GM21576 (cell line): ENCODE data around the gene RGS12.

Experiments used
- ATAC-seq: cut with Tn5 transposase; IDR thresholded peaks from one replicate; pipeline ENCODE4 v1.9.1; 2021; ENCODE audit warnings: mild to moderate bottlenecking, moderate library complexity; ENCODE audit not compliant: unreplicated experiment

RGS12 gene

DNA sequence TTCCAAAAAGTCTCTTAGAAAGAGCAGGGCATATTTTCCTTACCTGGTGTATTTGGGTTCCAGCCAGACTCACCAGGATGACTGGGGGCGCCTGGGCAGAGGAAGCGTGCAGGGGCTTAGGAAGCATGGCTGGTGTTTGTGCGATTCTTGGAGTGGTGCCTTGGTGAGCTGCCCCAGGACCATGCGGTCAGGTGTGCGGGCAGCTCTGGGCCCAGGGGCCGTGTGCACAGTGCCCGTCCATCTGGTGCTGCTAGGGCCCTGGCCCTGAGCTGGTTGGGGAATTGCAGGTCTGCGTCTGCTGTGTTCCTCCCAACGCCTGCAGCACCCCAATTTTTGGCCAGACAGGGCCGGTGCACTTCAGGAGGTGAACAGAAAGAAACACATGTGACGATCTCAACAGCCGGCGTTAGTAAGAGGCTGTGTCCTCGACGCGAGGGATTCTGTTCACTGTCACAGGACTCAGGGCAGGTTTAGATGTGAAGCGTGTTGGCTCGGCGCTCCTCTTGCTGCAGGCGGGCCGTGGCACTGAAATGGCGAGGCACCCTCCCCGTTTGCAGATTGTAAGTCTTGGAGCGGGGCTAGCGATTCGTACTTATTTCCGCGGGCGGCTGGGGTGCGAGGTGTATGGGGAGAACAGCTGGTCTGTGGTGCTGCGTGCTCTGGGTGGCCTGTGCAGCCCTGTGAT is 15.2 kb downstream of the RGS12 start:
- ATAC-seq, result no peak

DNA sequence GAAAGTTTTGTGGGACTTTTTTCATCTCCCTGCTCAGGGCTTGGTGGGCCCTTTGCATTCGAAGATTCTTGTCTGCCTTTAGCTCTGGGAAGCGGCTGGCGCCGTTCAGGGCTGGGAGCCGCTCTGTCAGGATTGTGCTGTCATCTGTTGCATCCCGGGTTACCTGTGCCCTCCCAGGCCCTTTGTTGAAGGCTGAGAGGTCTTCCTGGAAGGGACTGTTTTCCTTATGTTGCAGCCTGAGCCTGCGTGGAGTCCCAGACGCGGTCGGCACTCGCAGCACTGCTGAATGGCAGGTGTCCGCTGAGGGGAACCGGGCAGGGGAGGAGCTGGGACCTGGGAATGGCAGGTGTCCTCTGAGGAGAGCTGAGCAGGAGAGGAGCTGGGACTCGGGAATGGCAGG is 15.9 kb downstream of the RGS12 start:
- no peak for ATAC-seq

DNA sequence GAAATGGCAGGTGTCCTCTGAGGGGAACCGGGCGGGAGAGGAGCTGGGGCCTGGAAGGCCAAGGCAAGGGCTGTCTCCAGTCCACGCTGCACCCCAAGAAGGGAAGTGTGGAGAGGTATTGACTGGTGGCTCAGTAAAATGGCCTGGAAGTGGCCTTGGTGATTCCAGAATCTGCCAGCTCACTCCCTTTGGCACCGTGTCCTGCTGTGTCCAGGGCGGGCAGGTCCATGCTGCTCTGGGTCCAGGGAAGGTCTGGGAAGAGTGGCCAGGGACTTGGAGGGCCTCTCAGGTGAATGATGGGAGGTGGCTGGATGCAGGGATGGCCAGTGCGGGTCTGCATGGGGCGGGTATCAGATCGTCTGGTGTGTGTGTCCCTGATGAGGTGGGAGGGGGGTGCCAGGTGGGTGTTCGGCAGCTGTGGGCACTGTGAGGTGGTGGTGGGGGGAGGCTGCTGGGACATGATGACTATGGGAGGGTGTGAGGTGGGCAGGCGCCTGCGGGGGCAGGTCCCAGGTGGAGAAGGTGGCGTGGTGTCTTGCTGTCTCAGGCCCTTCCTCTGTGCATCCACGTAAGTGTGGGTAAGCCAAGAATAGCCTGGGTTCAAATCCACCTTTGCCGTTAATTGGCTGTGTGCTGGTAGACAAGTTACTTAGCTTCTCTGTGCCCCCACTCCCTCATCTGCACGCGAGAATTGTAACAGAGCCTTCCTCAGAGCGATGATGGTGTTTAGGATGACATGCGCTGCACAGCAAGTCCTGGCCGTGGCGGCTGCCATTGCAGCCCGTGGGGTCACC is 17.7 kb downstream of the RGS12 start:
- ATAC-seq, result no peak

DNA sequence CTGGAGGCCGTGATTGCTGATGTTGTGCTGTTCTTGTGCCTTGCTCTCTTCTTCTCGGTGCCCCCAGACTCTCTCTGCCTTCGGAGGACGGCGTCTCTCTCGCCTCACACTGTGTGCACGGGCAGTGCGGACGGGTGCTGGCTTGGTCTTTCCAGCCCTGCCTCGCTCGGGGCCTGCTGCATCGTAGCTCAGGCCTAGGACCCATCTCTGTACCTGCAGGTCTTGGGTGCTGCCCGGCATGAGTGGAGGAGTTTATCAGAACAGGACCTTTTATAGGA is 18.2 kb downstream of the RGS12 start:
- no peak for ATAC-seq

DNA sequence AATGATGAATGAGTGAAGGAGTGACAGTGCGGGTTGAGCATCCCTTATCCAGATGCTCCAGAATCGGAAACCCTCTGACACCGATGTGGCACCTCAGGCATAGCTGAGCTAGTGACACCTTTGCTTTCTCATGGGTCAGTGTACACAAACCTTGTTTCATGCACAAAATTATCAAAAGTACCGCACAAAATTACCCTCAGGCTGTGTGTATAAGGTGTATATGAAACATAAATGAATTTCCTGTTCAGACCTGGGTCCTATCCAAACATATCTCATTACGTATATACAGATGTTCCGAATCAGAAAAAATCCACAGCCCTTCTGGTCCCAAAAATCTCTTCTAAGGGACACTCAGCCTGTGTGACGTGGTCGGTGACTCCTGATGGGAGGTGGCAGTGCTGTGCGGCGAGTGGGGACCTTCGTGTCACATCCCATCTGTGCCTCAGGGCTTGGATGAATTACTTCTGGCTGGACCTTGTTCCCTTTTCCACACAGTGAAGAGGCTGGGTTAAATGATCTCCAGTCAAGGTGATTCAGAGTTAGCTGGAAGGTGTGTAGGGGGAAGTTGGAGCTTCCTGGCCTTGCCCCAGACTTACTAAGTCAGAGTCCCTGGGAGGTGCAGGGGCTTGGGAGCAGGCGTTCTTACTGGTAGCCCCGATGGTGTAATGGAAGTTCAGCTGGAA is 18.8 kb downstream of the RGS12 start:
- ATAC-seq, result no peak

DNA sequence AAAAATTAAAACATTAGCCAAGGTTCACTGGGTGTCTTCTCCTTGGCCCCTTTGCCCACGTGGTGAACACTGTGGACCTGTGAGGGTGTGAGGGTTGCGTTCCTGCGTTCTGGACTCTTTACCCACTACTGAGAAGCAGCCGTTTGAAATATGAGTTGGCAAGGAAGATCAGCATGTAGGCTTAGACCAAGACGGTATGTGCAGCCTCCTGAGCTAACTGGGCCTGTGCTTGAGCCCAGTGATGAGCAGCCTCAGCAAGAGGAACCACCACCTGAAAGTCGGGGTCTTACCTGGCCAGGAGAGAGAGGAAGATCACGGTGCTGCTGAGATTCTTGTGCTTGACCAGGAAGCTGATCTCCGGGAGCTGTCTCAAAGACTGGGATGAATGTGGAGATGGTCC is 19.5 kb downstream of the RGS12 start:
- no peak for ATAC-seq

DNA sequence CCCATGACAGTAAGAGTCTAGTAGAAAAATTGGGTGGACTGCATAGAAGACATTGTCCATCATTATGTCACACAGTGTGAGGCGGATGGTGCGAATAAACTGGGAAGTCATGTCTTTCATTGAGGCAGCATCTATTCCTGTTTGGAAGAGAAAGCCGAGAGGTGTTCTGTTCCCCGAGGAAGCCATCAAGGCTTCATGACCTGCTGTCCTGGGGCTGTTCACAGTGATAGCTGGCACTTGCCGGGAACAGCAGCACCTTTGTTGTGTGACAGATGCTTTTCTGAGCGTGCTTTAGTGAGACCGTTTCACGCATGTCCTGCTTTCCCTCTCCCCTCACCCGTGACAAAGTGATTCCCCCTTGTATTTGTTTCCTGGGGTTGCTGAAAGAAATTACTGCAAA is 20.3 kb downstream of the RGS12 start:
- ATAC-seq, result no peak

DNA sequence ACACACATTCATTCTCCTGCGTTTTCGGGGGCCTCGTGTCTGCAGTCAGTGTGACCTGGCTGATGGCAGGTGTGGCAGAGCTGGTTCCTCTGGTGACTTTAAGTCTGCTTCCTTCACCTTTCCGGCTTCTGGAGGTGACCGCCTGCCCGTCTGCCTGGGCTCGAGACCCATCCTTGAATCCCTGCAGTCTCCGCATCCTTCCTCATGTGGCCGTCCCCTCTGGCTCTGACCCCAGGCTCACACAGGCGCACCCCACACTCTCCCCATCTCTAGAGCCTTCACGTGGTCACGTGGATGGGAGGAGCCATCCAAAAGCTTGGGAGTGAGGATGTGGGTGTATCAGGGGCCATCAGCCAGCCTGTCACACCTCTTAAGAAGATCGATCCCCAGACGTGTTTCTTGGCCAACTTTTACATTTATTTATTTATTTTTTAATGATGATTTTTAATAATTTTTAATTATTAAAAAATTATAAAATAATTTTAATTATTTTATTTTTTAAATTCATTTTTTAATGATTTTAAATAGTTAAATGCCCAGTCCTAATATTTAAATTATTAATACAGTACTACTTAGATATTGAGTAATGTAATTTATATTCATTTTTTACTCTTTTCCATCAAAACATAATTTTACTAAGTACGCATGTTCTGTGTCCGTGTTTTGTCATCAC is 20.9 kb downstream of the RGS12 start:
- ATAC-seq, result no peak

DNA sequence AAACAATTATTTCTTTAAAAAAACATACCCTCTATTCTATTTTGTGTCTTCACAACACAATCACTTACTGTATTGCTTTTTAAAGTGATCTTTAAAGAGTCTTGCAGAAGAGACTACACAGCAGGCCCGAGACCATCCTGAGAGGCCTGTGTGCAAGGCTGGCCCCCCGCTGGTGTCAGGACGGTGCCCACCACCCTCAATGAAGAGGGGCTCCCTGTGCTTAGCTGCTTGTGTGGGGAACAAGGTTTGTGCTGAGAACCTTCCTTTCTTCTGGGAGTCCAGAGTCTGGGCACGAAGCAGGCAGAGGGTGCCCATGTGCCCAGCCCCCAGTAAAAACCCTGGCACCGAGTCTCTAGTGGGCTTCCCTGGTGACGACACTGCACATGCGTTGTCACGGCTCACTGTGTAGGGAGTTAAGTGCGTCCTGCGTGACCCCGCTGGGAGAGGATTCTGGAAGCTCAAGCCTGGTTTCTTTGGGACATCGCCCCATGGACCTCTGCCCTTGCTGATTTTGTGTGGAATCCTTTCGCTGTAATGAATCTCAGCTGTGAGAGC is 22.0 kb downstream of the RGS12 start:
- no peak for ATAC-seq

DNA sequence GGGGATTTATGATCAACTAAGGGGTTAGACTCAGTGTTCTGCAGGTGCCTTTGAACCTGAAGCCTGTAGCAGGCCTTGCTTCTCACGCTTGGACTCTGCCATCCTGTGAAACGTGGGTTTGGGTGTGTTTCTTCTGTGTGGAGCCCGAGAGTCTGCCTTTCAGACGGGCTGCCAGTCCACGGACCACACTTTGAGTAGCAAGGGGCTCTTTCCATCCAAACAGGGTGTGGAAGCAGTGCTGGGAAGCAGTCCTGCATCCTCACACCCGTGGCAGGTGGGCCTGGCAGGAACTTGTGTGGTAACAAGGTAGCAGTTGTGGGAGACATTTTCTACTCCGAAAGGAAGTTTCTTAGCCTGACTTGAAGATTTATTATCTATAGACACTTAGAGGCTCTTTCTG is 22.7 kb downstream of the RGS12 start:
- no peak for ATAC-seq

DNA sequence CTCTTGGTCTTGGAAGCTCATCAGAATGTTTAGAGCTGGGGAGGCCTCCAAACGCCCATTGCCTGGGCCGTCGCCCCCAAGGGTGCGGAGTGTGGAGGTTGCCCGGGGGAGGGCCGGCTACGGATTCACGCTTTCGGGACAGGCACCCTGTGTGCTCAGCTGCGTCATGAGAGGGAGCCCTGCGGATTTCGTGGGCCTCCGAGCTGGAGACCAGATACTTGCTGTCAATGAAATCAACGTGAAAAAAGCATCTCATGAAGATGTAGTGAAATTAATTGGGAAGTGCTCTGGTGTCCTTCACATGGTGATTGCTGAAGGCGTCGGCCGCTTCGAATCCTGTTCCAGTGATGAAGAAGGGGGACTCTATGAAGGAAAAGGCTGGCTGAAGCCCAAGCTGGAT is 23.3 kb downstream of the RGS12 start:
- ATAC-seq, result no peak

DNA sequence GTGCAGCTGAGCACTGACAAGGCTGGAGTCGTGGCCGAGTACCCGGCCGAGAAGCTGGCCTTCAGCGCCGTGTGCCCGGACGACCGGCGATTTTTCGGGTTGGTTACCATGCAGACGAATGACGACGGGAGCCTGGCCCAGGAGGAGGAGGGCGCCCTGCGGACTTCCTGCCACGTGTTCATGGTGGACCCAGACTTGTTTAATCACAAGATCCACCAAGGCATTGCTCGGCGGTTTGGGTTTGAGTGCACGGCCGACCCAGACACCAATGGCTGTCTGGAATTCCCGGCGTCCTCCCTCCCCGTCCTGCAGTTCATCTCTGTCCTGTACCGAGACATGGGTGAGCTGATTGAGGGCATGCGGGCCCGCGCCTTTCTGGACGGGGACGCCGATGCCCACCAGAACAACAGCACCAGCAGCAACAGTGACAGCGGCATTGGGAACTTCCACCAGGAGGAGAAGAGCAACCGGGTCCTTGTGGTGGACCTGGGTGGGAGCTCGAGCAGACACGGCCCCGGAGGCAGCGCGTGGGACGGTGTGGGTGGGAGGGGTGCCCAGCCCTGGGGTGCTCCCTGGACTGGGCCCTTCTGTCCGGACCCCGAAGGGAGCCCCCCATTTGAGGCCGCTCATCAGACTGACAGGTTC is 24.3 kb downstream of the RGS12 start:
- no peak for ATAC-seq

DNA sequence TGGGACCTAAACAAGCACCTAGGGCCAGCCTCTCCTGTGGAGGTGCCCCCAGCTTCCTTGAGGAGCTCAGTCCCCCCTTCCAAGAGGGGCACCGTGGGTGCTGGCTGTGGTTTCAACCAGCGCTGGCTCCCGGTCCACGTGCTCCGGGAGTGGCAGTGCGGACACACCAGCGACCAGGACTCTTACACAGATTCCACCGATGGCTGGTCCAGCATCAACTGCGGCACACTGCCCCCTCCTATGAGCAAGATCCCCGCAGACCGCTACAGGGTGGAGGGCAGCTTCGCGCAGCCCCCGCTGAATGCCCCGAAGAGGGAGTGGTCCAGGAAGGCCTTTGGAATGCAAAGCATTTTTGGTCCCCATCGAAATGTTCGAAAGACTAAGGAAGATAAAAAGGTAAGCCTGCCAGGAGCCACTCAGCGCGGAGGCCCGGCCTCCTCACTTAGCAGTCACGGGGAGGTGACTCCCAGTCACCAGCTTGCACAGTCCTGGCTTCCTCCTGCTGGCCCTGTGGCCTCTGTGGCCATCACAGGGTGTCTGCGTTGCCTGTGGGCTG is 24.9 kb downstream of the RGS12 start:
- ATAC-seq, result no peak

DNA sequence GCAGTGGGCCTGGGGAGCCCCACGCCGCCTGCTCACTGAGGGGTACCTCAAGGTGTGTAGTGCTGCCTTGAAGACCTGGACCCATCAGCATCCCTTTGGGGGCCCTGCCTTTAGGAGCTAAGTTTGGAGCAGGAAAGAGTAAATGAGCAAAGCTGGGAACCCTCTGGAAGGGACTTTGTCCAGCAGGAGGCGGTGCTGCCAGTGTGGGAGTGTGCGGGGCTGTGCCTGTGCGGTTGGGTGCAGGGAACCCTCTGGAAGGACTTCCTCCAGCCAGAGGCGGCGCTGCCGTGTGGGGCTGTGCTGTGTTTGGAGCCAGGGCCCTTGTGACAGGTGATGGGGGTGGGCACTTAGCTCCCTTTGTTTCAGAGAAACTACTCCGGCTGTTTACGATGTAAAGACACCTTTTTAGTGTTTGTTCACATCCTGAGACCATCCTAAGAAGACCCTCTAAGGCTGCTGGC is 25.8 kb downstream of the RGS12 start:
- no peak for ATAC-seq

DNA sequence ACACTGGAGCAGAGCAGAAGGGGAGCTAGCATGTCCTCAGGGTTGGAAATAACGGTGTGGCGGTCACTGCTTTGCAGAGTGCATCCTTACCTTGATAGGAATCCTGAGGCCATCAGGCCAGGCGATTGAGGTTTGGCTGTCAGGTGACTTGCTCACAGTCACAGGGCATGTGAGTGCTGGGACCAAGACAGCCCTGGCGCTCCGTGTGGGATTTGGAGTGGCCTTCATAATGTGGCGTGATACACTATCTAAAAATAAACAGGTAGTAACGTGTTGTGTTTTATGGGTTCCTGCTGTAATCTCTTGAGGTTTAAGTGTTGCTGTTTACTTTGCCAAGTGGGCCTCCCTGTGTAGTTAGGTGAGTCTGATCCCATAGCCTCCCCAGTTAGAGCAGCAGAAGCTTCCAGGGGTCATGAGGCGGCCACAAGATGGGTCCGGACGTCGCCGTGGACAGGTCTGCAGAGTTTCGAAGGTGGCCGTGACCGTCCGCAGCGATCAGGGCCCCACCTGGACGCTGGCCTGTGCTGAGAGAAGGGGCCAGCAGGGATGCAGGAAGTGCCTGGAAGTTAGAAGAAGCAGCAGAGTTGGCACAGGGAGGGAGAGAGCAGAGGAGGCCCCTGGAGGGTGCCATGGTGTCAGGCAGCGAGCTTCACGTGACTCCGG is 27.7 kb downstream of the RGS12 start:
- no peak for ATAC-seq

DNA sequence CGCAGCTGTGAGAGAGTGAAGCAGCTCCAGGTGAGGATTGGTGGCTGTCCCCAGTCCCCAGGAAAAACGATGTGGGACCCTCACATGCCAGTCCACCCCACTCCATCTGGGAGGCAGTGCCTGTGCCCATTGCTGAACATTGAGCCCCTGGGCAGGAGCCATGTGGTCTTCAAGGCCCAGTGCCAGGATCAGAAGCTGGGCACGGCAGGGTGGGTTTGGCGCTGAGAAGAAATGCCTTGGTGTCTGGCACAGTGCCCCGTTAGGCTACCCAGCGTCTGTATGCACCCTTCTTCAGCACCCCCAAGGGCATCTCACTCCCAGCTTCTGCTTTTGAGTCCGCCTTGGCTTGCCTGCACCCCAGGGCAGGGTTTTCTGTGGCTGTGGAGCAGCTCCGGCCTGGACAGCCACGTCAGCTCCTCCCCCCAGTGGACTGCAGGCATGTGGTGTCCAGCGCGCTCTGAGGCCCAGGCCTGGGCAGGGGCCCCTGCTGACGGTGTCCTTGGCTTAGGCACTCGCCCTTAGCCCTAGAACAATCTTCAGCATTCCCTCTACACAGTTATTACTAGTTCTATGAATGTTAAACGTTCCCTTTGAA is 28.6 kb downstream of the RGS12 start:
- ATAC-seq, result no peak

DNA sequence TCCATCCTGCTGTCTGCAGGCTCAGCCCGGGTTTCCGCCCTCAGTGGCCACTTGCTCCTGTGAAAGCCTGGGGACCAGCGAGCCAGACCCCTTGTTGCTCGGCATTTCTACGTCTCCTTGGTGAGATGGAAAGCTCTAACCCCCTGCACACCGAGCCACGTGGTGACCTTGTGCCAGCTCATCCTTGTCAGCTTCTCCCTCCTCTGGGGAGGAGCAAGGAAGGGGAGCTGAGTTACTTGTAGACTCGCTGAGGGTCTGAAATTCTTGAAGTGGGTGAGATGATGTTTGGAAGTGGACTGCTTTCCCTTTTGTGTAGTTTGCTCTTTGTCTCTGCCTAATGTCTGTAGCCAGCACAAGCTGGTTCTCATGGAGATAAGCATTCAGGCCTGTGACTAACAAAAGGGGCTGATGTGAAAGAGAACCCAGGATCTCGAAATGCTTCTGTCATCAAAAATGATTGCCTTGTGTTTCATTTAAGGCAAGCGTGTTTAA is 29.3 kb downstream of the RGS12 start:
- ATAC-seq, result no peak

DNA sequence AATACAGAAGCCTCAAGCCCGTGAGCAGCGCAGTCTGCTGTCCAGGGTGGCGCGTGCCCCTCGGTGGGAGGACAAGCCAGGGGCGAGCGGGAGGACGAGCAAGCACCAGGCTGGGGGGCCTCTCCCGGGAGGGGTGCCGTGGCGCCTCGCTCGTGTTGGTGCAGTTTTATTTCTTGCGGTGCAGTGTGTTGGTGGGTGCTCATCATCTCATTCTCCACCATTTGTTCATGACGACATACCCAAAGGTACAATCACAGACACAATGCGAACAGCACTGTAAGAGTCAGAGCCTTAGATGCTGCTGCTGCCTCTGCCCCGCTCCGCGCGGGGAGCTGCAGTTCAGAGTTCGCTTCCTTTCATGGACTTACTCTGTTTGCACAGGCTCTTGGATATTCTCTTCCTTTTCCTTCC is 30.3 kb downstream of the RGS12 start:
- ATAC-seq, result no peak

DNA sequence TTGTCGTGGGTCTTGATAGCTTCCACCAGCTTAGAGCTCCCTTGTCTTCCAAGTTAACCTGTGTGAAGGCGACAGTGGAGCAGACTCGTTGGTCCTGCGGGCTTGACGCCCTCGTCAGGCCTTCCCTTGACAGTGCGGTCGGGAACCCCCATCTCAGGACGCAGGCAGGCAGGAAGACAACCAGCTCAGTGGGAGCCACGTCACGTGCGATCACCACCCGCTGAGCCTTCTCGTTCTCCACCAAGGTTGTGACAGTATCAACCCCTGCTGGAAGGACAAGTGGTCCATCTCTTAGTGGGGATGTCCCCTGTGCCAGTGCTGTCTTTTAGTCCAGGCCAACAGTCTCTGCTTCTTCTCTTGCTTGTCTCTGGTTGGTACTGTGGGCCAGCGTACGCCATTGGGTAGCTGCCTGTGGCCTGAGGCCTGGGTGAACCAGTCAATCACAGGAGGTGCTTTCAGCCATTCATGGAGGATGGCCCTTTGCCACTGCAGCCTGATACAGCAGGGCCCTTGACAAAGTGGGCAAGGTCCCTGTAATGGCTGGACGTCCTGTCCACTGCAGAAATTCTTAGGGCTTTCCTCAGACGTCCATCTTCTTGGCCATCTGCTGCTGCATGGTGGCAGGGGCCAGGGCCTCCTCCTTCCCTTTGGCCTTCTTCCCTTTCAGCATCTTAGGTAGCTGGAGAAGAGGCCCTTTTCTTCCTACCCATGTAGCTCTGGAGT is 31.4 kb downstream of the RGS12 start:
- ATAC-seq, result no peak
